ENCODE results near the gene PLBD2.

DNA sequence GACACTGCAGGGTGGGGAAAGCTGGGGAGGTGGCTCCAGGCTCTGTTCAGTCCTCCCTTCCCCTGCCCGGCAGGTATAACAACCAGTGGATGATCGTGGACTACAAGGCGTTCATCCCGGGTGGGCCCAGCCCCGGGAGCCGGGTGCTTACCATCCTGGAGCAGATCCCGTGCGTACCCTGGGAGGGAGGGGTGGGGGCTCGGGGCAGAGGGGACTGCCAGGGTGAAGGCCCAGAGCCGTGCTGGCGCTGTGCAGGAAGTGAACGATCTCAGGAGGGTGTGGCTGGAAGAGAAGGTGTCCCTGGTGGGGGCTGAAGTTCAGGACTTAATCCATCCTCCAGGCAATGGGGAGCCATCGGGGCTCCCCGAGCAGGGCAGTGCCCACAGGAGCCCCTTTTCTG is 26.4 kb downstream of the PLBD2 start:
- TF ChIP-seq CTCF (conservative IDR thresholded peaks at IDR 0.05; ENCODE audit: low read length) = no peak
- no peak for TF ChIP-seq EZH2phosphoT487 (IDR thresholded peaks at IDR 0.05; ENCODE audit: borderline replicate concordance)

Measured in Loucy (cell line).